Activated CD4-positive, alpha-beta T cell treated with anti-CD3 and anti-CD28 coated beads for 48 hours (primary cell): Measurements from ENCODE around the gene SLC22A7.
"Not testable (repeated sequence)": the region's sequence is repeated elsewhere in the genome, so short reads cannot be mapped to it uniquely, and the experiment has no call there.

Source experiments
- DNase-seq: peaks from one replicate; pipeline ENCODE4 v3.0.0-alpha.2; 2020

SLC22A7 gene

DNA sequence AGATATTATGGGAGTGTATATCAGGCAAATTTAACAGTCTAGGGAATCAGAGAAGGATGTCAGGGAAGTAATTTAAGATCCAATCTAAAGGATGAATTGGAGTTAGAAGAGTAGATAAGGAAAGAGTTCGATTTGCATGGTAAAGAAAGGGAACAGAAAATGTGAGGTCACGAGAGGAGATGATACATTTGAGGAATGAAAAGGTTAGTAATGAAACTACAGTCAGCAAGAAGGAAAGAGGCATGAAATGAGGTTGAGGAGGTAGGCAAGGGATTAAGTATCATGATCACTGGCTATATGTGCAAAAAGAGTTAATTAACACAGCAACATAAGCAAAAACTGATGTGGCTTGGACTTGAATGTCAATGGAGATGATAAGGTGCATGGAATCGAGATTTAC lies 49.0 kb downstream of the SLC22A7 start:
- no peak for DNase-seq

DNA sequence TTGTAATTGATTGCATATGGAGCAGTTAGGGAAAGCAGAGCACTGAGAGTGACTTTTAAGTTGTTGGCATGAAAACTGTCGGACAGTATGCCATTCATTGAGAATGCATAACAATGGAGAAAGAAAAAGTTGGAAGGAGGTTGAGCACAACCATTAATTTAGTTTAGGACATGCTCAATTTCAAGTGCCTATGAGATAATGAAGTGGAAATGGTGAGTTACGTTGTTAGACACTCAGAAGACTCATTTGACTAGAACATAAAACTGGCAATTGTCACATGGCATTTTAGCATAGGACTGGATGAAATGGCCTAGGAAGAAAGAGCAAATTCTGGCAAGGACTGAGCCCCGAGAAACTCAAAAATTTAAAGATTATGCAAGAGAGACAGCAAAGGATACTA lies 49.4 kb downstream of the SLC22A7 start:
- DNase-seq: no peak

DNA sequence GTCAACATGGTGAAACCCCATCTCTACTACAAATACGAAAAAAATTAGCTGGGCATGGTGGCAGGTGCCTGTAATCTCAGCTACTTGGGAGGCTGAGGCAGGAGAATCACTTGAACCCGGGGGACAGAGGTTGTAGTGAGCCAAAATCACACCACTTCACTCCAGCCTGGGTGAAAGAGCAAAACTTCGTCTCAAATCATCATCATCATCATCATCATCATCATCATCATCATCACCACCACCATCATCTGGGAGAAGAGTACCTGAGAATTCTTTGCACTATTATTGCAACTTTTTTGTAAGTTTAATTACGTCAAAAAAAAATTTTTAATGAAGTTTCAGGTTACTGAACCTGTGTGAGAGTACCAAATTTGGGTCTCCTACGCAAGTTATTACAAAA lies 53.9 kb downstream of the SLC22A7 start:
- DNase-seq: not testable (repeated sequence)
